HG02943 (cell line): ENCODE data around the gene POLG.

Source experiments
- ATAC-seq: cut with Tn5 transposase; IDR thresholded peaks from one replicate; pipeline ENCODE4 v1.9.1; 2021; ENCODE audit warnings: mild to moderate bottlenecking, low read depth, moderate library complexity; ENCODE audit not compliant: unreplicated experiment

The POLG gene

DNA sequence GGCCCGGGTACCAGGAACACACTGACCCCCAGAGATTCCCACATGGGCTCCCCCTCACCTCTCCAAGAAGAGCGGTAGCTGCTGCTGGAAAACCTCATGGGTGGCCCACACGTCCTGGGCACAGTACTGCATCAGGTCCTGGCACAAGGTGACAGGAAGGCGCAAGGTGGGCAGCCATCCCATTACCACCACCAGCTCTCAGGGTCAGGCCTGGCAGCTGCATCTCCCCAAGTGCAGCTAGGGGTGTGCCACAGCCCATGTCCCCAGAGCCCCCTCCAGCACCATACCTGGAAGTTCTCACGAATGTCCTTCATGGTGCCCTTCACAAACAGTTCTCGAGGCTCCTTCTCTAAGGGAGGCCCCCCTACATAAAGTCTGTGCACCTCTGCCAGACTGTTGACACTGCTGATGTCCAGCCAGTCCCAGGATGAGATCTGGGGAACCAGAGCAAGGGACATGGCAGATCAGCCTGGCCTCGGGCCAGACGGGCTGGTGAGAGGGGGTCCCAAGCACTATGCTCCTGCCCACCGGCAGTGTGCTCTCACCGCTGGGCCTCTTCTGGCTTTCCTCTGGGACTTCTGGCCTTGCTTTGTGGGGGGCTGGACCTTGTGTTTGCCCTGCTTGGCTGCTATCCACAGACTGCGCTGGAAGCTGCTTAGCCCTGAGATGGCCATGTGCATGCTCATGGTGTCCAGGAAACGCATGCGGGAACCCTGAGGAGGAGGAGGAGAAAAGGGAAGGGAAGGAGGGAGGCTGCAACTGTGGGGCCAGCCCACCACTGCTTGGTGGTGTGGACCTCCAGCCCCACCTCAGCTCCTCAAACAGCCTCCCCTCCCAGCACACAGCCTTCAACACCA is 6.0 kb downstream of the POLG start:
- ATAC-seq: no peak

DNA sequence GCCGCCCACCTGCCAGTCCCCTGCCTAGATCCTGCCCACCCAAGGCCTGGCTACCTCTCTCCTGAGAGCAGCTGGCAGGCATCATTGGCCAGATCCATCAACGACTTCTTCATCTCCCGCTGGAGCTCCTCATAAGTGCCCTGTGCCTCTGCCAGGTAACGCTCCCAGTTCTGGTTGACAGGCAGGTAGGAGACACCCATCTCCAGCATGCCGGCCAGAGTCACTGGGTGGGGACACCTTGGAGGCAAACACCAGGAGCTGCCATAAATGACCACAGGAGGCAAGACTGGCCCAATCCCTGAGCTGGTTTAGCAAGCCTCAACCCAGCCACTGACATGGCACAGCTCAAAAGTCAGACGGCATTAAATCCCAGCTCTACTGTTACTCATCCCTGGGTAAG is 7.5 kb downstream of the POLG start:
- no peak for ATAC-seq

DNA sequence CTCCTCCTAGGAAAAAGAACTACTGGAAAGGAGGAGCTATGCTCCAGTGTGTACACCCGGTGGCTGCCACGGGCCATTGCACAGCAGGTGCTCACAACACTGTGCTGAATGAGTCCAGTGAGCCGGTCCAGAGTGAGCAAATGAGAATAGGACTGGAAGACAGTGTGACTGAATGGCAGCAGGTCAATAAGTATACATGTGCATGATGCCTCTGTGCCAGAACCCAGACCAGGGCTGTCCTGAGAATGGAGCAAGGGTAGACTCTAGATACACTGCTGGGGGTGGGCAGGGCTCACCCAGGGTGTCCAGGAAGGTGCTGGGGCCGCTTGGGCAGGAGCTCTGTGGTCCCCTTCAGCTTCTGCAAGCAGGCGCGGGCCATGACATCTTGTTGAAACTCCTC is 8.3 kb downstream of the POLG start:
- no peak for ATAC-seq

DNA sequence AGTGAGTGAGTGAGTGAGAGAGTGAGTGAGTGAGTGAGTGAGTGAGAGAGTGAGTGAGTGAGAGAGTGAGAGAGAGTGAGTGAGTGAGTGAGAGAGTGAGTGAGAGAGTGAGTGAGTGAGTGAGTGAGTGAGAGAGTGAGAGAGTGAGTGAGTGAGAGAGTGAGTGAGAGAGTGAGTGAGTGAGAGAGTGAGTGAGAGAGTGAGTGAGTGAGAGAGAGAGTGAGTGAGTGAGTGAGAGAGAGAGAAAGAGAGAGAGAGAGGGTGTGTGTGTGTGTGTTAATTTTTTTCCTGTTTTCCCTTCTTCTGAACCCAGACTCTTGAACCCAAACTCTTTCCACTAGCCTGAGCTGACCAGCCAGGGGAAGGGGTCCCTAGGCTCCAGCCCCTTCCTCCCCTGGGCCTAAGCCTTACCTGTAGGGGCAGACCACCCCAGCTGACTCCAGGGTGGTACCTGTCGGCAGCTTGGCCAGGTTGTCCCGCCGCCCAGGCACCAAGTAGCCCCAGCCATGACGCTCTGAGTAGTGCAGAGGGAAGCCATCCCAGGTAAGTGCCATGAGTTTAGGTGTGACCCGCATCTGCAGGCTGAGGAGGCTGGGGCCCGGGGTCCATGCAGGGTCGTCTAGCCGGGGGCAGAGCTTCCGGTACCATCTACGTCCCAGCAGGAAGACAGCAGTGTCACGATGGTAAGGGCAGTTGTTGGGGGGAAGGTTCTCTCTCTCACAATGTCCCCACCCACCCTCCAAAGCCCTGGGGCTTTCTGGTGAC is 9.4 kb downstream of the POLG start:
- no peak for ATAC-seq

DNA sequence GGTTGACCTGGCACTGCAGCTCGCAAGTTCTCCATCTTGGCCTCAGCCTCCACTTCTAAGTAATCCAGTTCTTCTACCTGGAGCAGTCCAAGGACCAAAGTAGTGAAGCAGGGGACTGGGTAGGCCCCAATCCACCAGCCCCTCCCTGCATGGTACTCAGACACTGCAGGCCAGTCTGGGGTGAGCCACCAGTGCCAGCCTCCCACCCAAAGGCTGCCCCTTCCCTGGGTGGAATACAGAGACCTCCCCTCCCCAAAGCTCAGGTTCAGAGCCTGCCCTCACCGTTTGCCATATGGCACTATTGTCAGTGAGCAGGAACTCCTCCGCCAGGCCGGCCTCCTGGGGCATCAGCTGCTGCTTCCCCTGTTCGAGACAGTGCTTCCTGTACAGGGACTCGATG is 10.8 kb downstream of the POLG start:
- no peak for ATAC-seq

DNA sequence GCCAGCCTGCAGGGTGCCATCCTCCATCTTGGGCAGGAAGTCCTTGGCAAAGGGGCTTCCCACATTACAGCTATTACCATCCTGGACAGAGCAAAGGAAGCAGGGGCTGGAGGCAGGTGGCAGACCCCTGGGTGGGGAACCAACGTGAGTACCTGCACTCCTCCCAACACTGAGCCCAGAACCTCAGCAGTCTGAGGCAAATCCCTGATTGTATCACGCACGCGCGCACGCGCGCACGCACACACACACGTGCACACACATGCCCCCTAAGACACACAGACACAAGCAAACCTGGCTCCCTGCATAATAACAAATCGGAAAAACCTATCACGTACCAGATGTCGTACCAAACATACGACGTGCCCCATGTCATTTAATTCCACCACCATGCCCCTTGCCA is 11.8 kb downstream of the POLG start:
- no peak for ATAC-seq

DNA sequence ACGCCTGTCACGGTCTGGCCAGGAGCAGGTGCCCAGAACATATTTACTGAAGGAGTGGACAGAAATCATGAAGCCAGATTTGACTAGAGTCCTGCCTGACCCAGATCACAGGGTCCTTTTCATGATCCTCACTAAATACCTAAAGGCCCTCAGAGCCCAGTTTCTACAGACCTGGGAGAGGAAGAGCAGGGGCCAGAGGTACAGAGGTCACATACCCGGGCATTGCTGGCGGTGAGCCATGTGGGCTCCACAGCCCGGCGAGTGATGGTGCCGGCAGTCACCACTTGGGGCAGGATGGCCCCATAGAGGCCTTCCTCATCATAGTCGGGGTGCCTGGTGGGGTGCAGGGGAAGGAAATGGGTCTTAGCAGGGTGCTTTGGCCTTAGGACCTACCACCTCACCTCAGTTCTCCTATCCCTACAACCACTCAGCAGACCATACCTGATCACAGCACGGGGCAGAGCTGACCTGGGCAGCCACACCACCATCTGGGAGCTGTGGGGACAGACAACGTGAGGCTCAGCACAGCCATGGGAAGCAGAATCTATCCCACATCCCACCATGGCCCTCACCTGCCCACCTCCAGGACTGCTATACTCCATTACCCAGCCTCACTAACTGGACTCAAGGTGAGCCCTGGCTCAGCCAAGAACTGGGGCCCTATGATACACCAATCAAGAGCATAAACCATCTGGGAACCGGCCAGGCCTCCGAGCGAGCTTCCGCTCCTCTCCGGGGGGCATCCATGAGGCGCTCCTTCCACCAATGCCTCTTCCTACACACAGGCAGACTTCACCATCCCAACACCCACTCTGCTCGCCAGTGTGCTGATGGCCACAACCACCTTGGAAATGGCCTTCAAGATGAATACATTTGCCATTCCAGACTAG is 12.9 kb downstream of the POLG start:
- no peak for ATAC-seq

DNA sequence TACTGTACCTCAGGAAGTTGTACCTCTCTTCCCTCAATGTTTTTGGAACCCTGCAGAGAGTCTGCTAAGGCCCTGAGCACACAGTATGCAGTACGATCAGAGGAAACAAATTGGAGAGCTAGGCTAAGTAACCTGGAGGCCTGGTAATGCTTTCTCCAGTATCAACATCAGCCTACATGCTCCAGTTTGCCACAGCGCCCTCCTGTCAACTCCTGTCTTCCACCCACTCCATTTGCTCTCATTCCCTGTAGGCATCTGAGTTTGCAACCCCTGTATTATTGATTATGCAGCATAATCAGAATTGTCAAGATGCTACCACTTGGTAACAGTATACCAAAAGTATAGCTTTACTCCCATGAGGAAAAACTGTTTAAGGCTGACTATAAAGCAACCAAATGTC is 14.4 kb downstream of the POLG start:
- ATAC-seq: no peak

DNA sequence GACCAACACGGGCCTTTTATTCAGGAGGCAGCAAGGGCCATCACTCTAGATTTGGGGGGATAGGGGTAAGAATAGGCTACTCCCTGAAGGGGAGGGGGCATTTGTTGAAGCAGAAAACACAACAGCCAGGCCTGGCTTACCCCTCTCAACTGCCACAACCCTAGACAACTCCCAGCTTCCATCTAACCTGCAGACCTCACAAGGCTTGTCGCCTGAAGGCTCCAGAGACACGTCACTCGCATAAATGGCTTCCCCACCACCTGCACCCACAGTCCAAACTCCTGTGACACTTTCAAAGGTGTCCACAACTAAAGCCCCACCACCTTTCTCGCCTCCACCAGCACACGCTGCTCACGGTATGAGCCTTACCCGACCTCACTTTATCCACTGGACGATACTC is 14.9 kb downstream of the POLG start:
- no peak for ATAC-seq

DNA sequence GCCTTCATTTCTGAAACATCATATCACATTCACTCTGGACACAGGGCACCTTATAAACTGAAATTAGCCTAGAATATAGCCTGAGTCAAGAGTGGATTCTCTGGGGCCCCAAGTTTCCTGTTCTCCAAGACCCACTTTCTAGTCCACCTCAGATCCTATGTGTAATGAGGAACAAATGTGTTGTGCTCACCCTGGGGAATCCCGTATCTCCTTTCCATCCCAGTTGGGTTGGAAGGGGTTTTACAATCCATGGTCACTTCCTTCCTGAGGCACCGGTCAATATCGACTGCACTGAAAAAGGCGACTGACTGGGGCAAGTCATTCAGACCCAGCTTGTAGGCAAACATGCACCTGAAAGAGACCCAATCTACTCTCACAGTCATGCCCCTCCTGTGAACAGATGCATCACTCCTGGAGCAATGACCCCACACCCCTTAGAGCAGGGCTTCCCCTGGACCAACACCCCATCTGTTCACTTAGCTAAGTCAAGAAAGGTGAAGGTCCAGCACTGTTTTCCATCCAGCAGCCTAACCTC is 17.4 kb downstream of the POLG start:
- ATAC-seq: no peak

DNA sequence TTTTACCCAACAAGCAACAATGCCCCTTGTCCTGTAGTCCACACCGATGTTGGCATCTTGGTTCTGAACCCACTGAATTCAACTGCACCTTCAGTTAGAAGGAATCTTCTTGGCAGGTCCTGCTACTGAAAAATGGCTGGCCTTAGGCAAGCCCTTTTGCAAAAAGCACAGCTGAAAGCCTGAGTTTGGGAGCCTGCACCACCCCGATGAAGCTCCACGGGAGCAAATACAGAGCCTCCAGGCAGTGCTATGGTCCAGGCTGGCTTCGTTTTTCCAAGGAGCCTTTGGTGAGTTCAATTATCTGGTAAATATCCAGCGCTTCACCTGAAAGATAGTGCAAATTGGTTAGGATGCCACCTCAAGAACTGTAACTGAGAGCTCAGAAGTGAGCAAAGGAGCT is 18.1 kb downstream of the POLG start:
- no peak for ATAC-seq

DNA sequence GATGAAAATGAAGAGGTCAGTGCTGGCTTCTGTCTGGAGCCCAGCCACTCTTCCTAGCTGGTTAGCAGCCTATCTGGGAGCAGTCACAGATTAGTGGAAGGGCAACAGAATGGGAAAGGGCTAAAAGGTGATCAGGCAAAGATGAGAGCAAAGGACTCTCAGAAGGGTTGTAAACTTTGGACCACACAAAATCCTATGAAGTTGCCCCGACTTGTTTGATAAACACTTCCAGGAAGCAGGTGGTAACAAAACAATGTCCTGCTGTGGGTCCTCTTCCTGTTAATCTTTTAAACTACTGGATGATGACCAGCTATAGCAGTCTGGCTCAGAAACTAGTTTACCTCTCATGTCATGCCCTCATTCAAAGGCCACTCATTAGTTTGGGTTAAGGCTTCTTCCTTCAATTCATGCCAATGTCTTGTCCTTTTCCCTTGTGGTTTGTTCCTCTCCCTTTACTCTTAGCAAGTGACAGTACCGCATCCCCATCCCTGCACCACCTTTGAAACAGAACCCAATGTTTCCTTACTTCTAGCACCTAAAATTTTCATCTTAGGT is 19.2 kb downstream of the POLG start:
- ATAC-seq: no peak

DNA sequence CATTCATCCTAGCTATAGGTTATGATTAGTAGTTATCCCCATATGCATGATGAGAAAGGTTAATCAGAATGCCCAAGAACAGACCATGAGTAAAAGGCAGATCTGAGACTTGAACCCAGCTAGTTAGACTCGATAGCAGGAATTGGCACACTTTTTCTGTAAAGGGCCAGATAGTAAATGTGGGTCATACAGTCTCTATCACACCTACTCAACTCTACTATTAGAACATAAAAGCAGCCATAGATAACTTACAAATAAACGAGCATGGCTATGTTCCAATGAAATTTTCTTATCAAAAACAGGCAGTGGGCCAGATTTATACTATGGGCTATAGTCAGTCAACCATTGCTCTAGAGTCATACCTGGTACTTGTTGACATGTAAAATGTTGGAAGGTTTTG is 24.6 kb downstream of the POLG start:
- ATAC-seq: no peak

DNA sequence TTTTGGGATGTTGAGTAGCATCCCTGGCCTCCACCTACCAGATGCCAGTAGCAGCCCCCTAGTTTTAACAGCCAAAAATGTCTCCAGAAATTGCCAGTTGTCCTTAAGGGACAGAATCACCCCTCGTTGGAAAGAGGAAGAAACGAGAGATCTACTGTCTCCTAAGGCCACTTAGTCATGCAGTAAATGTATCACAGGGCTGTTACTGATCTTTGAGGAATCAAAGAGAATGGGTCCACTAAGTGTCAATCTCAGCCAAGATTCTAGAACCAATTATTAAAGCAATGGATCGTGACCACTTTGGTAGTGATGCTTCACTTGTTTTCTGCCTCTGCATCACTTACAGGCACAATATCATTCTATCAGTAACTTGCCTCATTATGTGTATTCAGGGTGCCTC is 26.4 kb downstream of the POLG start:
- no peak for ATAC-seq

DNA sequence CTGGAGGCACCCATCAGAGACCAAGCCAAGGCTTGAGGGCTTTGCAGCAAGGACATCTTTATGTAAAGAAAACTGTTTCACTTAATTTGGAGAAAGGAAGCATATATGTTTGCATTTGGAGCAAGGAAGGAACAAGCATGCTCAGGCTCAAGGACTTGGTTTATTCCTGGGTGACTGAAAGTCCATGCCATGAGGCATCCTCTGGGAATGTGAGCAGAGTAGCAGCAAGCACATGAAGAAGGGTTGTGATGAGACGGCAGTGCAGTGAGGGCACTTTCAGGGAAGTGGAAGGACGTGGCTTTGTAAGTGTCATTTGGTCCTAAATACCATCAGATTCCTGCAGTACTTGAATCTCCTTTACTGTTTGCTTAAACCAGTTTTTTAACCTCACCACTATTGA is 26.8 kb downstream of the POLG start:
- no peak for ATAC-seq

DNA sequence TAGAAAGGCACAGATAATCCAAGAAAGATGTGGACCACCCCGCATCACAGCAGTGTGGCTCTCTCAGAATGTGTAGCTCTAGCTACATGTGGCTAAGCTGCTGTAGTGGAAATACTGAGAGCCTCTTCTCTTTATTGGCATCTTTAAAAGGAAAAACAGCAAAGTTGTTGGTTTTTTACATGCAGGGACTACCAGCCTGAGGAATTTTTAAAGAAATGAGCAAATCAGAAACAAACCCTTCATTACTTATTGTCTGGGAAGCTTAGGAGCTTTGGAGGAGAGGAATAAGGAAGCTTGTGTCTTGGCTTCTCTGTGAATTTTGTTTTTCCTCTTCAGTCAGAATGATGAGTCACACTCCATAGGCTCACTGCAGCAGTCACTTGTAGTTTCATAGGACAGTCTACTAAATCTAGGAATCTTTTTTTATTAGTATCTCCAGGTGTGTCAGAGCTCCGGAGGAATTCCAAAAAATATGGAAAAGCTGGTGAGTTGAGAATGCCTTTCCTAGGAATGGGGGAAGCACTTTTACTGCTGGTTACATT is 27.5 kb downstream of the POLG start:
- no peak for ATAC-seq

DNA sequence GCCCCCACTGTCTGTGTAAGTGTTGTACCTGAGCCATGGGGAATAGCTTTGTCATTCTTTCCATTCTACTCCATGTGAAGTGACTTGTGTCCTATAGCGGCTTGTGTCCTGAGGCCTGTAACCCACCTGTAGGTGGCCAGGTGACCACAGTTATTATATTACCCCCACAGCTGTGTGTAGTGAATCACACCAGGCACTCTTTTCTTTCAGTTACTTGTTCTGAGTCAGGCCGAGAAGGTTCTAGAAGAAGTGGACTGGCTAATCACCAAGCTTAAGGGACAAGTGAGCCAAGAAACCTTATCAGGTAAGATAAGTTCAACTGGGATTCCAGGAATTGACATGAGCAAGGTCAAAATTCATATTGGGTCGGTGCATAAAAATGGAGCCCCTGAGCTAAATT is 29.2 kb downstream of the POLG start:
- ATAC-seq: no peak

DNA sequence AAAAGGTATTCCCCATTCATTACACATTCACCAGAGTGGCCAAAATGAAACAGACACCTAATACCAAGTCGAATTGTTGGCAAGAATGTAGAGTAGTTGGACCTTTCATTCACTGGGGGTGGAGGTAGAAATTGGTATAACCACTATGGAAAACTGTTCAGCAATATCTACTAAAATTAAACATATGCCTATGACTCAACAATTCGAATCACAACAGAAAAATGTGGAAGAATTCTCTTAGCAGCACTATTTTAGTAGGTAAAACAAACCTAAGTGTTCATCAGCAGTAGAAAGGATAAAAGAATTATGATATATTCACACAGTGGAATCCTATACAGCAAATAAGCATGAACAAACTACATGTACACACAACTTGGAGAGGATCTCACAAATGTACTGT is 30.6 kb downstream of the POLG start:
- no peak for ATAC-seq

DNA sequence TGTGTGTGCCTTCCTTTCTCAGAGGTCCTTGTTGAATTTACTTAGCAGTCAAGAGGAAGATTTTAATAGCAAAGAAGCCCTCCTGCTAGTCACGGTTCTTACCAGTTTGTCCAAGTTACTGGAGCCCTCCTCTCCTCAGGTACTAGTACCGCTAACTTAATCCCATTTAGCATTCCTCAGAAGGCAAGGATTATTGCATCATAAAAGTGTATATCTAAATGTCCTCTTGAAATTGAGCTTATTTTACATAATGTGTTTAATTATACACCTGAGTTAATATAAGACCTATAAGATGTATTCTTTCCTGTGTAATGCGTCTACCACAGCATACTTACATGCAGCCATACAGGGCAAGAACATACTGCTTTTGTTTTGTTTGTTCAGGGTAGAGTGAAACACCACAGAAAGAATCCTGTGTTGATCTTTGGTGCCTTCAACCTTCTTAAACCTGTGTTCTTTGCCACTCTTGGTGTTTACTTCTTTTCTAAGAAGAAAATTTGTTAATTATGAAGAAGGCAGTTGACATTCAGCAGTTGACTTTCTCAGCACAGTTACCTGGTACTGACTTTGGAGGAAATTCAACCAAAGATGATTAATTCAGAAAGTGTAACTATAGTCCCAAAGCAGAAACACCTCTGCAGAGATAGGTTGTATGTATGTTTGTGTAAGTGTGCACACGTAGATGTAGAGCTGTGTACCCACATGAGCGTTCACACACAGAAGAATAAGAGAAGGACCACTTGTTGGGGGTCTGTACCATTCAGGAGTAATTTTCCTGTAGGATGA is 33.1 kb downstream of the POLG start:
- no peak for ATAC-seq
